A549 (cell line): Measurements from ENCODE around the gene ZNF280C. TPM values are rescaled to one million over a fixed set of nuclear protein-coding genes. Genes with fewer than 3 reads are reported as not detected.

Experiments
- ATAC-seq, 2 experiments: fragments of 200-7000 bp in 1 of 2; fragments of >200 bp in 1 of 2; cut with Nextera tagmentation in 1 of 2; cut with Tn5 transposase in 1 of 2; 3 replicates each; pipeline versions ENCODE4 v1.8.0 to v1.9.1; 2018 to 2020; ENCODE audit warnings: mild to moderate bottlenecking in 1 of 2, moderate library complexity in 1 of 2
- CTCF ChIA-PET: fragments of 300-600 bp; sonication (Branson Sonifier 250); formaldehyde crosslinking; extraction: SDS; loops from one replicate; lab custom pipeline; 2021; ENCODE audit warnings: antibody characterized with exemption, inconsistent platforms; lab: Yijun Ruan, JAX
- POLR2A ChIA-PET: fragments of 350-600 bp; formaldehyde crosslinking; extraction: SDS; loops from one replicate; lab custom pipeline; 2021; ENCODE audit warnings: antibody characterized with exemption, inconsistent platforms; lab: Yijun Ruan, JAX
- DNase-seq, 2 experiments: peaks; one replicate each; pipeline versions ENCODE4 v3.0.0 to v3.0.0-alpha.2; 2011 to 2016; ENCODE audit warnings: low read depth in 1 of 2, low spot score in 1 of 2
- FAIRE-seq: peaks from 2 replicates; lab custom pipeline; 2011; peaks lifted over from hg19 to GRCh38; lab: Jason Lieb, UNC
- H3K27ac ChIP-seq, 2 experiments: fragments of >200 bp; sonication (Bioruptor Twin); formaldehyde crosslinking; 3 replicates each; pipeline ENCODE4 v1.5.1; 2016 to 2017
- H3K4me1 ChIP-seq: fragments of >200 bp; sonication (Bioruptor Twin); formaldehyde crosslinking; 3 replicates; pipeline ENCODE4 v1.6.1; 2016
- H3K4me2 ChIP-seq: fragments of >200 bp; sonication (Bioruptor Twin); formaldehyde crosslinking; 3 replicates; pipeline ENCODE4 v1.6.1; 2016
- H3K4me3 ChIP-seq: fragments of >200 bp; sonication (Bioruptor Twin); formaldehyde crosslinking; 3 replicates; pipeline ENCODE4 v1.5.1; 2016
- H3K9me3 ChIP-seq: fragments of >200 bp; sonication (Bioruptor Twin); formaldehyde crosslinking; 3 replicates; pipeline ENCODE4 v1.6.1; 2016
- ATOH8 ChIP-seq: fragments of 250-450 bp; sonication (Bioruptor Pico); IDR thresholded peaks from 2 replicates; pipeline ENCODE4 v1.5.0; 2020; ENCODE audit warnings: low read depth, mild to moderate bottlenecking, moderate library complexity
- BCL3 ChIP-seq: fragments of >200 bp; sonication (Bioruptor Twin); formaldehyde crosslinking; IDR thresholded peaks from 3 replicates; pipeline ENCODE4 v1.6.1; 2016
- BHLHE40 ChIP-seq: IDR thresholded peaks from 2 replicates; pipeline ENCODE4 v1.6.1; 2012; ENCODE audit warnings: low read depth, low read length, inconsistent platforms
- CBX8 ChIP-seq: fragments of 200-600 bp; sonication (generic); IDR thresholded peaks from 2 replicates; pipeline ENCODE4 v1.6.1; 2016
- CHD2 ChIP-seq: fragments of 150-350 bp; IDR thresholded peaks from 2 replicates; pipeline ENCODE4 v1.6.1; 2014; ENCODE audit warnings: low read length; ENCODE audit not compliant: partially characterized antibody
- CHD4 ChIP-seq: fragments of 200-600 bp; sonication (generic); IDR thresholded peaks from 2 replicates; pipeline ENCODE4 v1.6.1; 2016; ENCODE audit warnings: antibody characterized with exemption, mild to moderate bottlenecking, borderline replicate concordance
- CTCF ChIP-seq: fragments of >200 bp; sonication (Bioruptor Twin); formaldehyde crosslinking; IDR thresholded peaks from 3 replicates; pipeline ENCODE4 v1.5.1; 2016
- GATA3 ChIP-seq: IDR thresholded peaks from 2 replicates; pipeline ENCODE4 v1.6.1; 2012; ENCODE audit warnings: borderline replicate concordance
- HOXA7 ChIP-seq: fragments of 250-450 bp; sonication (Bioruptor Pico); IDR thresholded peaks from 2 replicates; pipeline ENCODE4 v1.5.0; 2020; ENCODE audit warnings: mild to moderate bottlenecking, moderate library complexity
- HOXB5 ChIP-seq: fragments of 250-450 bp; sonication (Bioruptor Pico); IDR thresholded peaks from 2 replicates; pipeline ENCODE4 v1.5.0; 2020; ENCODE audit warnings: mild to moderate bottlenecking, moderate library complexity
- MAFK ChIP-seq: fragments of 450-650 bp; IDR thresholded peaks from 2 replicates; pipeline ENCODE4 v1.6.1; 2014; ENCODE audit not compliant: partially characterized antibody
- NFE2L2 ChIP-seq: fragments of 150-350 bp; conservative IDR thresholded peaks from 2 replicates; pipeline ENCODE4 v1.6.1; 2014; ENCODE audit warnings: low read length
- PBX3 ChIP-seq: IDR thresholded peaks from 2 replicates; pipeline ENCODE4 v1.6.1; 2012
- PHF8 ChIP-seq: fragments of 200-600 bp; sonication (generic); IDR thresholded peaks from 2 replicates; pipeline ENCODE4 v1.6.1; 2016; ENCODE audit warnings: low read depth, mild to moderate bottlenecking, antibody characterized with exemption, moderate library complexity, borderline replicate concordance
- POLR2AphosphoS2 ChIP-seq: conservative IDR thresholded peaks from 2 replicates; pipeline ENCODE4 v1.6.1; 2012; ENCODE audit warnings: low read length, improper control_type of control experiment, inconsistent platforms
- REST ChIP-seq: fragments of 200-600 bp; sonication (generic); IDR thresholded peaks from 2 replicates; pipeline ENCODE4 v1.6.1; 2016; ENCODE audit warnings: antibody characterized with exemption, mild to moderate bottlenecking, moderate library complexity
- SREBF2 ChIP-seq: fragments of 450-650 bp; IDR thresholded peaks from 2 replicates; pipeline ENCODE4 v1.6.1; 2014; ENCODE audit warnings: mild to moderate bottlenecking, moderate library complexity
- TFCP2L1 ChIP-seq: fragments of 250-450 bp; sonication (Bioruptor Pico); IDR thresholded peaks from 2 replicates; pipeline ENCODE4 v1.5.0; 2021; ENCODE audit warnings: mild to moderate bottlenecking
- USF2 ChIP-seq: fragments of 450-650 bp; IDR thresholded peaks from 2 replicates; pipeline ENCODE4 v1.6.1; 2014; ENCODE audit warnings: antibody characterized with exemption
- ZNF302 ChIP-seq: fragments of 250-450 bp; sonication (Bioruptor Pico); IDR thresholded peaks from 2 replicates; pipeline ENCODE4 v1.9.0; 2021; ENCODE audit warnings: inconsistent platforms, mild to moderate bottlenecking, moderate library complexity
- WGBS: methylation state at CpG from one replicate; pipeline ENCODE4 v1.1.6; 2017; ENCODE audit errors: missing lambda C conversion rate; 5-methylcytosine and 5-hydroxymethylcytosine counted together
- polyA plus RNA-seq, 4 experiments: library from polyadenylated mRNA; depleted of rRNA in 3 of 4; stranded (reverse); fragments of >200 nt; fragmentation: RNase III in 1 of 4; extraction: RNeasy Plus Mini Kit Qiagen cat#74134 plus additional on column Dnase treatment in 1 of 4; gene quantifications; 2 replicates in 3 of 4; 3 replicates in 1 of 4; pipeline ENCODE4 v1.2.3, GENCODE V29; 2011 to 2017

Gene ZNF280C
- polyA plus RNA-seq, 2 of the 4 experiments (the other 2 are of a cell fraction) = 3.9 to 18.8 TPM

- POLR2A ChIA-PET = no interaction called here
- Histone ChIP-seq H3K9me3 (no peaks in the 10 kb centered on the region), H3K4me3 (no peak overlapping the region), H3K27ac (no peak overlapping the region), H3K4me1 (peaks cover 5% of the 10 kb centered on the region; the same call in 1 of the 3 replicates), H3K4me2 (no peak overlapping the region)
- TF ChIP-seq PHF8 (no peak), CHD4 (no peak), NFE2L2 (no peak), SREBF2 (no peak), ATOH8 (CRISPR knock-in tag) (no peak), CBX8 (no peak), POLR2AphosphoS2 (no peak), BCL3 (no peak), BHLHE40 (no peak), ZNF302 (CRISPR knock-in tag) (no peak), PBX3 (no peak), GATA3 (no peak), CTCF (no peak), MAFK (no peak), TFCP2L1 (CRISPR knock-in tag) (no peak)
- CTCF ChIA-PET = interaction anchor here (1.1 to 1.5 kb wide), 4 partner anchors 9 to 119 kb away, joined by 3 to 6 read pairs (median 4); no protein-coding TSS in a partner anchor
- peak; percentile 51 for FAIRE-seq
- 70% methylated on average over 7 of the region's 7 CpGs for WGBS
- no peak for ATAC-seq
- no peak for DNase-seq
These were observed 89.0 kb downstream of the ZNF280C start for GRCh38 chrX:130179579-130180215.

GRCh38 chrX:130179170-130179569 is 89.5 kb downstream of the ZNF280C start:
- DNase-seq (no peak), ATAC-seq (no peak), FAIRE-seq (no peak)
- Histone ChIP-seq H3K4me1 (peaks cover 9% of the 10 kb centered on the region; the same call in 2 of the 3 replicates), H3K4me2 (no peak overlapping the region), H3K4me3 (no peak overlapping the region), H3K9me3 (no peaks in the 10 kb centered on the region), H3K27ac (no peak overlapping the region)
- CTCF ChIA-PET = interaction anchor here (0.9 to 1.5 kb wide), 4 partner anchors 13 to 119 kb away, joined by 3 to 4 read pairs (median 3); no protein-coding TSS in a partner anchor
- WGBS = 83% methylated on average over 4 of the region's 5 CpGs
- POLR2A ChIA-PET = no interaction called here
- TF ChIP-seq TFCP2L1 (CRISPR knock-in tag) (no peak), USF2 (no peak), BHLHE40 (no peak), HOXB5 (no peak), CHD2 (no peak), CTCF (no peak), REST (no peak), HOXA7 (CRISPR knock-in tag) (no peak)
